ENCODE measurements around the gene GCKR.
"Not testable (repeated sequence)": the region's sequence is repeated elsewhere in the genome, so short reads cannot be mapped to it uniquely, and the experiment has no call there.

Gene GCKR

GRCh38 chr2:27518782-27519113 is 22.1 kb downstream of the GCKR start:
- DNase-seq (ENCODE audit: low spot score) = no peak
- no peak for TF ChIP-seq CTCF (IDR thresholded peaks at IDR 0.05; ENCODE audit: borderline replicate concordance, control extremely low read depth, extremely low read depth, insufficient read depth, missing control alignments)
- in situ Hi-C loops (cut with MboI; ENCODE audit: low sequenced_read_pairs, unreplicated experiment) = no loop called here

DNA sequence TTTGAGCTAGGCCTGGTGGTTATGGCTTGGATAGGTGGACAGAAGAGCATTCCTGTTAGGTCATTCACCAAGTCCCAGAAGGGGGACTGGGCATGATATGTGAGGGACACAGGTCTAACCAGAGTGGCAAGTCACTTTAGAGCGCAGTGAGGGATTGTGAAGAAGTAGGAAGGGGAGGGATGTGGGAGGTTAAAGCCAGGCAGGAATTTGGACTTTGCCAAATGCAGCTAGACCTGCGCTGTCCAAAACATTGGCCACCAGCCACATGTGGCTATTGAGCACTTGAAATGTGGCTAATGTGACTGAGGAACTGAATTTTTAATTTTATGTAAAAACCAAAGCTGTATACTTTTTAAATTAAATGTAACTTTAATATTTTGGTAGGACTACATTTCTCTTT is 23.7 kb downstream of the GCKR start:
- TF ChIP-seq CTCF (IDR thresholded peaks at IDR 0.05; ENCODE audit: borderline replicate concordance, control extremely low read depth, extremely low read depth, insufficient read depth, missing control alignments) = no peak
- in situ Hi-C loops (cut with MboI; ENCODE audit: low sequenced_read_pairs, unreplicated experiment) = no loop called here
- DNase-seq (ENCODE audit: low spot score) = no peak

DNA sequence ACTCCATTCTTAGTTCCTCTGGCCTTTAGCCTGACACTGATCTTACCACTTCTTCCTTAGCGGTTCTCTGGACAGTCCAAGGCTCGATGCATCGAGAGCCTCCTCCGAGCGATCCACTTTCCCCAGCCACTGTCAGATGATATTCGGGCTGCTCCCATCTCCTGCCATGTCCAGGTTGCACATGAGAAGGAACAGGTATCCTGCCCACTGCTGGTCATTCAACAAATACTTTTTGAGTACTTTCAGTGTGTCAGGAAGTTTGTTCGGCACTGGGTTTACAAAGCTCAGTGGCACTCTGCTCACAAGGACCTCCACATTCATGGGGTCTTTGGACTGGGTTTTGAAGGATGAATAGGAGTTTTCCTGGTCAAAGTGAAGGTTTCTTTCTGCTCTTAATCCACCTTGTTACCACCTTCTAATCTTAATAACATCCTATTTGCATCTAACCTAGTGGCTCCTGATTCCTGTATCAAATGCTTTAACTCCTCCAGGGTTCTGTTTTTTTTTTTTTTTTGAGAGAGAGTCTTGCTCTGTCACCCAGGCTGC is 25.8 kb downstream of the GCKR start:
- no peak for DNase-seq (ENCODE audit: low spot score)
- in situ Hi-C loops (cut with MboI; ENCODE audit: low sequenced_read_pairs, unreplicated experiment) = no loop called here
- TF ChIP-seq CTCF (IDR thresholded peaks at IDR 0.05; ENCODE audit: borderline replicate concordance, control extremely low read depth, extremely low read depth, insufficient read depth, missing control alignments) = no peak

- DNase-seq (ENCODE audit: low spot score) = no peak
- in situ Hi-C loops (cut with MboI; ENCODE audit: low sequenced_read_pairs, unreplicated experiment) = no loop called here
Observed at GRCh38 chr2:27527182-27527581, 30.5 kb downstream of the GCKR start.

DNA sequence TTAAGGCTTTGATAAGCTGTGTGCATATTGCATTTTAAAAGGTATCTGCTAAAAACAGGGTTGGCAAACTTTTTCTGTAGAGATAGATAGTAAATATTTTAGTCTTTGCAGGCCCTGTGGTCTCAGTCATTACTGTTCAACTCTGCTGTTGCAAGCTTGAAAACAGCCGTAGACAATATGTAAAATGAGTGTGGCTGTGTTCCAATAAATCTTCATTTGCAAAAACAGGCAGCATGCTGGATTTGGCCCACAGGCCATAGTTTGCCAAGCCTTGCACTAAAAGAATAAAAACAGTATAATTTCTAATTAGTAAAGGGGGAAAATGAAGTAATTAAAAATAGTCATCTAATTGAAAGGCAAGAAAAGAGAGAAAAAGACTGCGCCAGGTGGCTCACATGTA is 35.3 kb downstream of the GCKR start:
- no peak for DNase-seq (ENCODE audit: low spot score)
- in situ Hi-C loops (cut with MboI; ENCODE audit: low sequenced_read_pairs, unreplicated experiment) = no loop called here
- TF ChIP-seq CTCF (IDR thresholded peaks at IDR 0.05; ENCODE audit: borderline replicate concordance, control extremely low read depth, extremely low read depth, insufficient read depth, missing control alignments) = no peak

More at GRCh38 chr2:27527182-27527581, 30.5 kb downstream of the GCKR start:
- no peak for TF ChIP-seq CTCF (IDR thresholded peaks at IDR 0.05; ENCODE audit: borderline replicate concordance, control extremely low read depth, extremely low read depth, insufficient read depth, missing control alignments)

- no peak for DNase-seq (ENCODE audit: low spot score)
- in situ Hi-C loops (cut with MboI; ENCODE audit: low sequenced_read_pairs, unreplicated experiment) = no loop called here
- TF ChIP-seq CTCF (IDR thresholded peaks at IDR 0.05; ENCODE audit: borderline replicate concordance, control extremely low read depth, extremely low read depth, insufficient read depth, missing control alignments) = no peak
Observed at GRCh38 chr2:27537287-27537686, 40.6 kb downstream of the GCKR start.

GRCh38 chr2:27538839-27539450 is 42.3 kb downstream of the GCKR start:
- in situ Hi-C loops (cut with MboI; ENCODE audit: low sequenced_read_pairs, unreplicated experiment); DNase-seq (ENCODE audit: low spot score): not testable (repeated sequence)

- DNase-seq (ENCODE audit: low spot score); in situ Hi-C loops (cut with MboI; ENCODE audit: low sequenced_read_pairs, unreplicated experiment): not testable (repeated sequence)
Observed at GRCh38 chr2:27539649-27540048, 43.0 kb downstream of the GCKR start.

Measured in GM13976 (cell line).